Prostate gland (tissue), 2 donors: ENCODE measurements around the gene KRTAP9-9. TPM values are rescaled to one million over a fixed set of nuclear protein-coding genes. Genes with fewer than 3 reads are reported as not detected.
"Not testable (repeated sequence)": the region's sequence is repeated elsewhere in the genome, so short reads cannot be mapped to it uniquely, and the experiment has no call there.

ENCODE experiments used
- DNase-seq: peaks from one replicate; pipeline ENCODE4 v3.0.0-alpha.2; 2019; ENCODE audit warnings: low spot score
- H3K27ac ChIP-seq, 2 donors: fragments of 200-600 bp; sonication (generic); 2 replicates each; pipeline ENCODE4 v1.5.1; 2017 to 2019
- H3K27me3 ChIP-seq: fragments of 200-600 bp; sonication (generic); replicated peaks from 2 replicates; pipeline ENCODE4 v1.5.1; 2019; ENCODE audit not compliant: insufficient read depth
- H3K36me3 ChIP-seq, 2 donors: fragments of 200-600 bp; sonication (generic); 1 replicate in 1 of 2; 2 replicates in 1 of 2; pipeline versions ENCODE4 v1.5.1 to v1.8.1; 2017 to 2019
- H3K4me1 ChIP-seq: fragments of 200-600 bp; sonication (generic); replicated peaks from 2 replicates; pipeline ENCODE4 v1.5.1; 2019
- H3K4me3 ChIP-seq, 2 donors: fragments of 200-600 bp; sonication (generic); 2 replicates each; pipeline ENCODE4 v1.5.1; 2017 to 2019
- H3K9me3 ChIP-seq: fragments of 200-600 bp; sonication (generic); 2 replicates; pipeline ENCODE4 v1.5.1; 2017
- CTCF ChIP-seq, 4 experiments: fragments of 200-600 bp in 2 of 4; fragments of 450-650 bp in 2 of 4; sonication (generic) in 2 of 4; IDR thresholded peaks; 1 replicate in 3 of 4; 2 replicates in 1 of 4; pipeline ENCODE4 v1.5.1; 2016 to 2019; ENCODE audit warnings: antibody characterized with exemption in 4 of 4, mild to moderate bottlenecking in 2 of 4, moderate library complexity in 2 of 4
- POLR2A ChIP-seq: fragments of 450-650 bp; IDR thresholded peaks from one replicate; pipeline ENCODE4 v1.6.1; 2016; ENCODE audit warnings: antibody characterized with exemption, mild to moderate bottlenecking
- POLR2AphosphoS5 ChIP-seq: sonication (generic); formaldehyde crosslinking; IDR thresholded peaks from one replicate; pipeline ENCODE4 v1.6.1; 2017; ENCODE audit warnings: antibody characterized with exemption
- WGBS: methylation state at CpG from one replicate; pipeline ENCODE4 v1.1.5; 2018; 5-methylcytosine and 5-hydroxymethylcytosine counted together
- intact Hi-C: fragments of 100-400 bp; cut with DNase I; formaldehyde crosslinking; loops from one replicate; pipeline ENCODE4 v1.14.2; 2022
- total RNA-seq, 2 donors: library from RNA; depleted of rRNA; stranded (reverse); fragments of >200 nt; gene quantifications; one replicate each; pipeline ENCODE4 v1.1.0, GENCODE V29; 2016

KRTAP9-9 gene
- not detected for total RNA-seq

GRCh38 chr17:41255381-41256290 lies at the start of gene KRTAP9-9:
Gene KRTAP9-9, plus strand, starts transcription at chr17:41255384.
- H3K36me3 ChIP-seq, H3K9me3 ChIP-seq, DNase-seq, intact Hi-C loops, H3K4me1 ChIP-seq, H3K27me3 ChIP-seq, H3K4me3 ChIP-seq, H3K27ac ChIP-seq: not testable (repeated sequence)
- WGBS: 88% methylated on average over 4 of the region's 5 CpGs

GRCh38 chr17:41211845-41212466 lies 43.2 kb upstream of the KRTAP9-9 start:
- TF ChIP-seq POLR2AphosphoS5 (peak; percentile 72), CTCF (IDR thresholded peaks at IDR 0.05) (no peak)
- H3K4me1 ChIP-seq: no peaks in the 10 kb centered on the region
- H3K9me3 ChIP-seq: no peaks in the 10 kb centered on the region
- no peak overlapping the region for H3K27ac ChIP-seq
- intact Hi-C loops: no loop called here
- WGBS: 37% methylated on average over 1 of the region's 1 CpG
- no peaks in the 10 kb centered on the region for H3K27me3 ChIP-seq
- H3K36me3 ChIP-seq: no peaks in the 10 kb centered on the region
- H3K4me3 ChIP-seq: no peak overlapping the region
- DNase-seq: no peak

GRCh38 chr17:41212524-41213169 lies 42.5 kb upstream of the KRTAP9-9 start:
- intact Hi-C loops: no loop called here
- 66% methylated on average over 7 of the region's 7 CpGs for WGBS

GRCh38 chr17:41215681-41216080 lies 39.5 kb upstream of the KRTAP9-9 start:
- Histone ChIP-seq H3K27me3 (no peaks in the 10 kb centered on the region), H3K36me3 (no peaks in the 10 kb centered on the region), H3K27ac (no peak overlapping the region), H3K4me1 (no peaks in the 10 kb centered on the region), H3K4me3 (no peak overlapping the region), H3K9me3 (no peaks in the 10 kb centered on the region)
- WGBS: 91% methylated on average over 1 of the region's 1 CpG
- intact Hi-C loops: no loop called here
- DNase-seq: no peak
- TF ChIP-seq POLR2A (no peak), CTCF (IDR thresholded peaks at IDR 0.05) (no peak), POLR2AphosphoS5 (no peak)

More at GRCh38 chr17:41212524-41213169, 42.5 kb upstream of the KRTAP9-9 start:
- Histone ChIP-seq H3K27me3 (no peaks in the 10 kb centered on the region), H3K4me1 (no peaks in the 10 kb centered on the region), H3K9me3 (no peaks in the 10 kb centered on the region), H3K27ac (no peak overlapping the region), H3K36me3 (no peaks in the 10 kb centered on the region), H3K4me3 (no peak overlapping the region)
- no peak for TF ChIP-seq POLR2AphosphoS5
- TF ChIP-seq POLR2A: no peak
- no peak for TF ChIP-seq CTCF (IDR thresholded peaks at IDR 0.05)
- DNase-seq: no peak

- no peaks in the 10 kb centered on the region for H3K27me3 ChIP-seq
- no peaks in the 10 kb centered on the region for H3K4me1 ChIP-seq
- H3K27ac ChIP-seq: no peak overlapping the region
- no peaks in the 10 kb centered on the region for H3K36me3 ChIP-seq
- WGBS: 60% methylated on average over 2 of the region's 2 CpGs
- no peak overlapping the region for H3K4me3 ChIP-seq
- no peak for DNase-seq
- intact Hi-C loops: no loop called here
- TF ChIP-seq POLR2AphosphoS5 (no peak), CTCF (IDR thresholded peaks at IDR 0.05) (no peak), POLR2A (no peak)
- H3K9me3 ChIP-seq: no peaks in the 10 kb centered on the region
Measured at GRCh38 chr17:41223821-41224220, 31.4 kb upstream of the KRTAP9-9 start.
